NCI-H526 (cell line): ENCODE measurements around the gene QRFPR.
A peak's percentile ranks its signal among the peaks of the same experiment; 100 is the strongest.
"Not testable (repeated sequence)": the region's sequence is repeated elsewhere in the genome, so short reads cannot be mapped to it uniquely, and the experiment has no call there.

Experiments
- DNase-seq, 2 experiments: peaks; one replicate each; lab custom pipeline; 2025; lab: John Stamatoyannopoulos, UW

QRFPR gene

DNA sequence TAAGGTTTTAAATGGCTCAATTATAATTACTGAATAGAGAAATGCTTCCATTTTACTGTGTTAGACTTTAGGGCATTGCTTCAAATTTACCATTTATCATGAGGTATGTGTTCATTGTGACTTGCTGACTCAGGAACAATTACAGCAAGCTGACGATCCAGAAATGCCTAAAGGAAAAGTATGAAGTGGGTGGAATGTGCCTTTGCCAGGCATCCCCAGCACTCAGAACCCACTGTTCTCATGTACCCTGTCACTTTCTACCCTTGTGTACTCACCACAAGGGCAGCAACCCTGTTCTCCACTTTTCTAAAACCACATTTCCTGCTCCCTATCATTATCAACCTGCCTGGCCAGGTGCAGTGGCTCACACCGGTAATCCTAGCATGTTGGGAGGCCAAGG, 41.5 kb downstream of the QRFPR start:
- DNase-seq: no peak

DNA sequence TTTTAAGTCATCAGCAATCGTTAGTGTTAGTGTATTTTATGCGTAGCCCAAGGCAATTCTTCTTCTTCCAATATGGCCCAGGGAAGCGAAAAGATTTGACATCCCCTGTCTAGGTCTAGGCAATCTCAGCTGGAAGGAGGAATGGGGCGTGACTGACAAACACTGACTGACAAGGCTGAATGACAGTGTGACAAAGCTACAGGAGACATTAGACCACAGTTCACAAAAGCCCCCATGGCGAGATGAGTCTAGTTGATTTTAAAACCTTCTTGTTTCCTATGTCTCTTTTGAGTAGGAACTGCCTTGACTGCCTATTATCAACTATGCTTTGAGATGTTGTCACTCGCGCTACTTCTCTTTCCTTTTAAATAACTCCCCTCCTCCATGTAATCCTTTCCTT, 42.3 kb downstream of the QRFPR start:
- no peak for DNase-seq

GRCh38 chr4:121336706-121337105, 44.1 kb downstream of the QRFPR start:
- no peak for DNase-seq

DNA sequence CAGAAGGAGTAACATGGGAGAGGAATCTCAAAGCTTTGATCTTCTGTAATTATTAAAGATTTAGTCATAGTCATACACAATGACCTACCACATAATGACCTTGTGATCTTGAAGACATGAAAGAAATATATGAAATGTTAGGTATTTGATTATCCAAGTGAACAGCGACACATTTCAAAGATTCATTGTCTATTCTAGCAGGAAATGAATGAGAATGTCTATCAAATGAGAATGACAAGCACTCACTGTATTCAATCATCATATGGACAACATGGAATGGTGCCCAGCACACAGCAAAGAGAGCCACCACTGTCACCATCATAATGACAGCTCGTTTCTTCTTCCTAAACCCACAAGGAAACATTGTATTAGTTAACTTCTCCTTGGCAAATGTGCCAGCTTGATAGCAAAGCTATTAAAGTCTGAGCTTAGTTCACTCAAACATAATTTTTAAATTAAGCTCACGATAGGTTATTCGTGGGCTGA, 50.6 kb downstream of the QRFPR start:
- DNase-seq: no peak

DNA sequence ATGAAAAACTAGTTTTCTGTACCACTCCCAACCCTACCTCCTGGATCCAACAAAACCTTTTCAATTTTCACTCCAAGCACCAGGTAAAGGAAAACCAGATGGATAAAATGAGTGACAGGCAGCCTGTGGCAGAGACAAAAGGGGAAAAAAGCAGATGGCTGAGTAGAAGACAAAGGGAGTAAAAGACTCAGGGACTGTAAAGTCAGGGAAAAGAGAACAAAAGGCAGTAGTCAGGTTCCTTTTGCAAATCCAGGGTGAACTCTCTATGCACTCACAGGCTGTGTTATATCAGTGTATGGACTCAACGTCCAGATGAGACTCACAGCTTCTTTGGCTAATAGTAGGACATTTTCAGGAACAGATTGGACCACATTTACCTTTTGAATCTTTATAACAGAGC, 54.2 kb downstream of the QRFPR start:
- DNase-seq: no peak

DNA sequence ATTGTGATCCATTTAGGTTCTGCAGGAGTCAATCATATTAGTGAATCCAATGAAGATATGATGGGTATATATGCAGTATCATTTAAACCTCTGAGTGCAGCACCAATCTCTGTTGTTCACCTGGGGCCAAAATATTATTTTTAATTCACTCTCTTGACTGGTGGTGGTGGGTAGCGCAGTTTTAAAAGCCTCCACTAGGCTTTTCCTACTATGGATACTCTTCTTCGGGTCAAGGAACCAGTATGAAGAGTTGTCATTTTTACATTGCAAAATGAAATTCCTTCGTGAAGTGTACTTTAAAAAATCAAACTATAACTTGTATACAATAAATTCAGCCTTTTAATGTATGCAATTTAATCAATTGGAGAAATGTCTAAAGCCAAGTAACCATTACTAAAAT, 56.5 kb downstream of the QRFPR start:
- no peak for DNase-seq

GRCh38 chr4:121321466-121321865, 59.4 kb downstream of the QRFPR start:
- no peak for DNase-seq

DNA sequence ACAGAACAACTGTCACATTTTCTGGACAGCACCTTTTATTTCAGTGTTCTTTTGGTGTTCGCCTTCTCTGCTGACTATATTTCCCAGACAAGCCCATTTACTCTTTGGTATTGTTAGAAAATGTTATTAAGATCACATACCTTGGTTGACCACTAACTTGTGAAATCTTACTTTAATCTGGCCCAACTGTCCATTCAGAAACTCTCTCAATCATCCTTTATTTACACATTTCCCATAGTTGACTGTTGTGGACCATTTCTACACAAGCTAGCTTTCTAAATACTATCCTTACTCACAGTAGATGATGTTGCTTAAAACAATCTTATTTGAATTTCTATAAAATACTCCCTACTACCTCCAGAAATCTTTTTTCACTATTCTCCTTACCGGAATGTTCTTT, 64.7 kb downstream of the QRFPR start:
- no peak for DNase-seq

DNA sequence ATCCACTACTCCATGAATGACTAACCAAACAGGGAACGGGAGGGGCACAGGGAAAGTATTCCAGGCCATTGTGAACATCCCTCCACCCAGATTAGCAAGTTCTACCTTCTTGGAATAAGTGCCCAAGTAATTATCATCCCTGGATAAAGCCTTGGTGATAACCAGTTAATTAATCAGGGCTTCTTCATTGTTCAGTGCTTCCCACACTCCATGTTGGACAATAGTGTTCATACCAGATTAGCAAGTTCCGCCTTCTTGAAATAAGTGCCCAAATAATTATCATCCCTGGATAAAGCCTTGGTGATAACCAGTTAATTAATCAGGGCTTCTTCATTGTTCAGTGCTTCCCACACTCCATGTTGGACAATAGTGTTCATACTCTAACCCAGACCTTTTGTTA, 67.4 kb downstream of the QRFPR start:
- not testable (repeated sequence) for DNase-seq

DNA sequence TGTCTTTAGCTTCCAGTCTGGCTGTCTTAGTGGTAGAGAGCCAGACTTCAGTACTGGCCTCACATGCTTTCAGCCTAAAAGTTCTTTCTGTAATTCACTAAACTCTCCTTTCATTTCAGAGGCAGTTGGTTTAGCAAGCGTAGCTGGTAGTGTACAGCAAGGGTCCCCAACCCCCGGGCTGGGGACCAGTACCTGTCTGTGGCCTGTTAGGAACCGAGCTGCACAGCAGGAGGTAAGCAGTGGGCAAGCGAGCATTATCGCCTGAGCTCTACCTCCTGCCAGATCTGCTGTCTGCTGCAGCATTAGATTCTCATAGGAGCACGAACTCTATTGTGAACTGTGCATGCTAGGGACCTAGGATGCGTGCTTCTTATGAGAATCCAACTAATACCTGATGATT, 72.0 kb downstream of the QRFPR start:
- DNase-seq: no peak

DNA sequence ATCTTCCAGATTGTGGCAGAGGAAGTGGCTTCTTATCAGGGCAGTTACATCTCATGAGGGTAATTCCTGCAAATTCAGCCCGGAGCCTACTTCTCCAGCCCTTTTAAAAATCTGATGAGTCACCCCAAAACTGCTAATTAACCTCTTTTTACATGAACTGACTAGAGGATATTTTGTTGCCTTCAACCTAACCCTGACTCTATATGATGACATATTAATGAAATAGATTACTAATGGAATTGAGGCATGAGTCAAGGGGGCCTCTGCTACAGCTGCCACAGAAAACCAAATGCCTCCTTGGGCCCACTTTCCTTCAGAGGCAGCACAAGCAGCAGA, 72.5 kb downstream of the QRFPR start:
- DNase-seq: no peak

DNA sequence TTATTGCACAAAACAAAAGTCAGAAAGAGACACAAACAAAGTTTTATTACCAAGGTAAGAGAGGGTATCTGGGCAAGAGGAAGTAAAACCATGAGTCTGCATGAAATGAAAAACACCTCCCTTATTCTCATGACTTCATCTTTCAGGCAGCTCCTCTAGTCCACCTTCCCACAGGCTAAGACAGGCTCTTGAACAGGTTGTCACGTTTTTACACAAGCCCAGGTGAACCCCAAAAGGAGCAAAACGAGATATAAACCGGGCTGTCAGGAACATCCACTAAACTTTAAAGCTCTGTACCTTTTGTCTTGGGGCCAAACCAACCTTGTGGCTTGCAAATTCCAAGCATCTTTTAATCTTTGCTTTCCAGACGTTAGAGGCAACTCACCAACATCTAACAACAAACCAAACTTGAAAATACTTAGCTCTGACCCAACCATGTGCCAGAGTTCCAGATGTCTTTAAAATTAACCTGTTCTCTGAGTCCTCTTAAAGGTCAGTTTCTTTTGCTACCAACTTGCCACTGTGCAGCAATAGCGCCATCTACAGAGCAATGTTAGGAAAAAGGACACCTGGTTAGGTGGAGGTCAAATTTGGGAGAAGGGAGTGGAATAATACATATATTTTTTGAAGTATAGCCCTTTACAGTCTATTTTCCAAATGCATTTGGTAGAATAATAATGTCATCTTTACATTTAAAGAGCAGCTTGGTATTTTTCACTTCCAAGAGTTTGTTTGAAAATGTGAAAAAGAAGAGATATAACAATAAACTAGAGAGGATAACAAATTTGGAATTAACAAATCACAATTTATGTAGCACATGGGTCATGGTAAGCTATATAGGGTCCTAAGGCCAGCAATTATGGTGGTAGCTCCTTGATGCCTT, 73.1 kb downstream of the QRFPR start:
- peak in 1 of 2 experiments; percentile 41 for DNase-seq

GRCh38 chr4:121306931-121307330, 73.9 kb downstream of the QRFPR start:
- DNase-seq: no peak

DNA sequence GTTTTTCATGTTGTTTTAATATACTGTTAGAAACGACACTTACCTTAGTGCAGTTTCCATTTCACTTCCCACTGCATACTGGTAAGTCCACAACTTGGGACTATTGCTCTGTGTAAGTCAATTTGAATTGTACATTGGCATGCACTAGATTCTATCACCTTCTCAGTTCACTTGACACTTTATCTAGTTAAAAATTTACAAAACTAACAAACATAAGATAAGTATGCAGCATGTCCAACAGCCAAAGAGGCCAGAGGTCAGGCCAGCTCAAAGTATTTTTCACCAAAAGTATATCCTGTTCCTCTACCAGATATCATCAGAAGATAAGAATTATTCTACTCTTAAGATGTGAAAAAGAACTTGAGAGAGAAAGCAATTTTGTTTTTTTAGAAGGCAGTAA, 75.9 kb downstream of the QRFPR start:
- no peak for DNase-seq

- no peak for DNase-seq
Observed at GRCh38 chr4:121299367-121299766, 81.5 kb downstream of the QRFPR start.

DNA sequence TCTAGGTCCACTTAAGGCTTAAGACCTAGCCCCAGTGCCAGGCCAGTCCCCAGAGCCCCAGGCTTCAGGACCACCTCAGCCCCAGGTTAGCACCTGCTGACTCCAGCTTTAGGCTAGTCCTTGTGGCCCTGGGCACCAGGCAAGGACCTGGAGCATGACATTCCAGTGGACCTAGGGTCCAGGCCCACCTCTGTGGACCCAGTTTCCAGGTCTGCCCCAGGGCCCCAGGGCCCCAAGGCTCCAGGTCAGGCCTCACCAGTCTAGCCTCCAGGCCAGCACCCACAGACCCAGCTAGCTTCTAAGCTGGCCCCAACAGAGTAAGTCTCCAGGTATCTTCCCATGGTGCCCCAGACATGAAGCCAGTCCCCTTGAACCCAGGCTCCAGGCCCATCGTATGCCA, 97.5 kb downstream of the QRFPR start:
- DNase-seq: no peak

GRCh38 chr4:121280425-121280824, 100.4 kb downstream of the QRFPR start:
- no peak for DNase-seq

GRCh38 chr4:121278811-121279368, 101.9 kb downstream of the QRFPR start:
- DNase-seq: no peak
